ENCODE data around the gene DOC2A. TPM values are rescaled to one million over a fixed set of nuclear protein-coding genes. Genes with fewer than 3 reads are reported as not detected.

DOC2A gene
- total RNA-seq, 1 experiment from 2014 or later = 3.2 TPM

- BruUV-seq (replicated peaks) = no TSS peak
- ATAC-seq (no peak), DNase-seq (ENCODE audit: low read depth, low spot score) (no peak)
- Histone ChIP-seq H3K4me1 (ENCODE audit: control insufficient read depth, insufficient read depth, low read length) (peaks cover 19% of the 10 kb centered on the region), H3K27me3 (ENCODE audit: control insufficient read depth, insufficient read depth, low read length) (no peaks in the 10 kb centered on the region), H3K27ac (ENCODE audit: low read length) (no peak overlapping the region), H3K9me3 (ENCODE audit: control insufficient read depth, insufficient read depth, low read depth, low read length) (no peaks in the 10 kb centered on the region), H3K4me3 (ENCODE audit: low read depth in 2 of 2, low read length in 2 of 2) (no peak overlapping the region), H3K36me3 (ENCODE audit: control insufficient read depth, insufficient read depth, low read length) (peaks cover 28% of the 10 kb centered on the region)
- in situ Hi-C loops (cut with HindIII; ENCODE audit: low pct_unique_long_range_greater_than_20kb, low sequenced_read_pairs) (no loop called here), intact Hi-C loops (cut with micrococcal nuclease; ENCODE audit: unreplicated experiment) (no loop called here)
- POLR2A ChIA-PET = no interaction called here
- TF ChIP-seq CTCF (IDR thresholded peaks at IDR 0.05) = no peak
- TF ChIP-seq TCF7L2 (IDR thresholded peaks at IDR 0.05; ENCODE audit: low read depth, low read length) = no peak
- CTCF ChIA-PET = no interaction called here
These were observed 33.6 kb downstream of the DOC2A start for GRCh38 chr16:29977063-29977825.

GRCh38 chr16:29975811-29976511, 34.9 kb downstream of the DOC2A start:
- Histone ChIP-seq H3K4me1 (ENCODE audit: control insufficient read depth, insufficient read depth, low read length) (peaks cover 19% of the 10 kb centered on the region), H3K27me3 (ENCODE audit: control insufficient read depth, insufficient read depth, low read length) (no peaks in the 10 kb centered on the region), H3K9me3 (ENCODE audit: control insufficient read depth, insufficient read depth, low read depth, low read length) (no peaks in the 10 kb centered on the region), H3K27ac (ENCODE audit: low read length) (peak overlapping the region; percentile 88), H3K4me3 (ENCODE audit: low read depth in 2 of 2, low read length in 2 of 2) (peak overlapping the region; percentile 71 to 96), H3K36me3 (ENCODE audit: control insufficient read depth, insufficient read depth, low read length) (peaks cover 17% of the 10 kb centered on the region)
- DNase-seq (ENCODE audit: low read depth, low spot score) (no peak), ATAC-seq (no peak)
- ChIA-PET POLR2A (interaction anchor here (1.1 kb wide), 1 partner anchor 49 kb away, joined by 3 read pairs; the partner anchor contains the start of gene KCTD13), CTCF (interaction anchor here (0.5 to 0.6 kb wide), 3 partner anchors 43 to 275 kb away, joined by 3 to 4 read pairs (median 3); no protein-coding TSS in a partner anchor)
- in situ Hi-C loops (cut with HindIII; ENCODE audit: low pct_unique_long_range_greater_than_20kb, low sequenced_read_pairs) = no loop called here
- BruUV-seq (replicated peaks) = no TSS peak
- intact Hi-C loops (cut with micrococcal nuclease; ENCODE audit: unreplicated experiment) = no loop called here
- TF ChIP-seq POLR2AphosphoS5 (IDR thresholded peaks at IDR 0.05; ENCODE audit: low read depth, low read length) (no peak), REST (IDR thresholded peaks at IDR 0.05; ENCODE audit: insufficient read depth in 1 of 2, low read depth in 2 of 2, low read length in 1 of 2) (no peak), CTCF (IDR thresholded peaks at IDR 0.05) (no peak), TCF7L2 (IDR thresholded peaks at IDR 0.05; ENCODE audit: low read depth, low read length) (no peak), SIN3A (IDR thresholded peaks at IDR 0.05; ENCODE audit: borderline replicate concordance, insufficient read depth, low read depth, low read length) (no peak)
